ENCODE results near the gene KANSL1L.

Gene KANSL1L

GRCh38 chr2:210063306-210063705, 107.9 kb downstream of the KANSL1L start:
- no peak for DNase-seq

- no peak for DNase-seq
Observed at GRCh38 chr2:210055825-210056224, 115.4 kb downstream of the KANSL1L start.

- DNase-seq: no peak
Observed at GRCh38 chr2:210054696-210055095, 116.5 kb downstream of the KANSL1L start.

DNA sequence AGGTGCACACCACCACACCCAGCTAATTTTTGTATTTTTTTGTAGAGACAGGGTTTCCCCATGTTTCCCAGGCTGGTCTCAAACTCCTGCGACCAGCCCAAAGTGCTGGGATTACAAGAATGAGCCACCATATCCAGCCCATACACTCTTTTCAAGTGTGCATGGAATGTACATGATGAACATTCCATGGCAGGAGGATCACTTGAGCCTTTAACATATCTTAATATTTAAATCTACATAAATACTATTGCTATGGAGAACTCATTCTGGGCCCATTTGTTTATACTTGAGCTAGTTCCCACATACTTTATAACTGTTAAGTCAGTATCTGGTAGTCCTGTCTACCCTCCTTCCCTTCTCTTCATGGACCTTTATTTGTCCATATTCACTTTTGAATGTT, 120.3 kb downstream of the KANSL1L start:
- DNase-seq: no peak

- DNase-seq: no peak
Observed at GRCh38 chr2:210049831-210050230, 121.4 kb downstream of the KANSL1L start.

GRCh38 chr2:210046851-210047500, 124.2 kb downstream of the KANSL1L start:
- no peak for DNase-seq

DNA sequence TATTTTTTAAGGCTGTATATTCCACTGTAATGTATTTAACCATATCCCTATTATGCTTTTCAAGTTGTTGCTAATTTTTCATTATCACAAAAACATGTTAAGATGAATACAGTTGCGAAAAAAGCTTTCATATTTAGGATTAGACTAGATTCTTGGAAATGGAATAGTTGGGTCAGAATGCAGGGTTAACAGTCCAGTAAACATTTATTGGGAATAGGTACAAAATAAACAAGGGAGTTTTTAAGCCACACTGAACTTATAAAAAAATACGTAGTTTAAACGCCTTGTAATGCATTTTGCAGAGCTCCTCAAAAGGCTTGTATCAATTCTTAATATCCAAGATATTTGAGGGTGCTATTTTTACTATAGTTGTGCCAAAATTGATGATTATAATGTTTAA, 133.1 kb downstream of the KANSL1L start:
- DNase-seq: no peak

DNA sequence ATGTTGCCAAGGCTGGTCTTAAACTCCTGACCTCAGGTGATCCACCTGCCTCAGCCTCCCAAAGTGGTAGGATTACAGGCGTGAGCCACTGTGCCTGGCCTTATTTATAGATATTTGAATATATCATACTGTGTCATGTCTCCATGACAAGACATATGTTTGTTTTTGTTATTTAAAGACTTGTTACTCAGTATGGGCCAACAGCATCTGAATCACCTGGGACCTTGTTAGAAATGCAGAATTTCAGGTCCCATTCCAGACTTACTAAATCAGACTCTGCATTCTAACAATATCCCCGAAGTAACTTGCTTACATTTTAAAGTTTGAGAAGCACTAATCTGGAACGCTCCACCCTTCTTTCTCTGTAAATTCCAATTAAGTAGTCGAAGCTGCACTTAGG, 135.5 kb downstream of the KANSL1L start:
- no peak for DNase-seq

DNA sequence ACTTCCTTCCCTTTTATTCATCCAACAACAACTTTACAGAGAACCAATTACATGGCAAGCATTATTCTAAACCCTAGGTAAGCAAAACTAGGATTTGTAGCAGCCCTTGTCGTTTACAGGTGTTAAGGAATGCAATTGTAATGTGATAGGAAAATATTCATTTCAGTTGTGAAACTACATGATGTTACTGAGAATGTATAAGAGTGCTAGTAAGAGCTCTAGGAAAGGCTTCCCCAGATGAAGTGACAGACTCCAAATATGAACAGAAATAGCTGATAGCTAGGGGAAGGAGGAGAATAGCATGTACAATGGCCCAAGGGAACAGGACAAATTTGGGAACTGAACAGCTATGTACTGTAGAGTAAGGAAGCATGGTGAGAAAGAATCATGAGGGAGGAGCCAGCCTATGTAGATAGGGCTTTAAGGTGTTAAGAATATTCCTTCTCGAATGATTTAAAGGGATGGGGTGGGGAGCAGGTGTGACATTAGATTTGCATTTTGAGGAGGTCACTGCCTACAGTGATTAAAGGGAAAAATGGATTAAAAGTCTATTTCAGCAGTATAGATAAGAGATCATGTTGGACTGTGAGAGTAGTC, 137.0 kb downstream of the KANSL1L start:
- DNase-seq: no peak

DNA sequence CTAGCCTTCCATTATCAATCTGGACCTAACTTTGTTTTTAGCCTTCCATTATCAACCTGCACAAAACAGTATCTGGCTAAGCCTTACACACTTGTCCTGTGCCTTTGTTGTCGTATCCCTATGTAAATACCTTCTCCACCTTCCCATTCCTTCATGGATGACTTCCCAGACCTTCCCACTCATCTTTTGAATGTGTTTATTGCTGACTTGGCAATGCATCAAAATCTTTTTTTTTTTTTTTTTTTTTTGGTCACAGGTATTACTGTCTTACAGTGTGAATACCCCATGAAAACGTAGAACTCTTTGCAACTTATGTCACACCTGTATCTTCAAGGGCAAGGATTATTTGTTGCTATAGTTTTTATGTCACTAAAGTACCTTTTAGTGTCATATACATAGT, 143.0 kb downstream of the KANSL1L start:
- no peak for DNase-seq

GRCh38 chr2:210027608-210028007, 143.6 kb downstream of the KANSL1L start:
- no peak for DNase-seq

DNA sequence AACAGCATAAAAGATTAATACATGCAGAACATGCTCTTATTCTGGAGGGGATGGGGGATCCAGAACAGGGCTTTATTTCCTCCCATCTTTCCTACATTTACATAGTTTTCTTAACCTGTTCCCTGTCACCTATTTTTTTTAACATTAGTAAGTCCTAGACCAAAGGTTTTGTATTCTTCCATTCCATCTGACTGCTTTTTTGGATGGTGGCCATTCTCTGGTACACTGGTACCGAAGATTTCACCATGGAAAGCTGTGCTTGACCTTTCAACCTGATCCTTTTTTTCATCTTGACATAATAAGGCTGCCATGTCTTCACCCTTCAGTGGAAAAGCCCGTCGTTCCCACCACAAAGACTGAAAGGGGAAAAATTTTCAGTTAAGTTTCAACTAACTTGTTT, 148.4 kb downstream of the KANSL1L start:
- DNase-seq: no peak

DNA sequence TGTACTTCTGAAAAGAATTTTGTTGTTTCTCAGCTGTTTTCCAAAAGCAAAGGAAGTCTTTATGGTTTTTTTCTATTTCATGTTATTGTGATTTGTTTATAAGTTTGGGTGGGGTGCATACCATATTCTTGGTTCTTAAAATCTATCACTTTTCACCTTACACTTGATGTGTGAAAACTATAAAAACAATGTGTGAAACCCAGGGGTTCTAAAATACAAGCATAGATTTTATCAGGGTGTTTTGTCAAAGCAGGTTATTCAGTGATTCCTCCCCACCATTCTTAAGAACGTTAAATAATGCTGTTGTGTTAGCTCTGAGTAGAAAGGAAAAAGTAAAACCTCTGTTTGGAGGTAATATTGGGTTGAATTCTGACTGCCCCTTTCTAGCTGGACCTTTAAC, 151.1 kb downstream of the KANSL1L start:
- DNase-seq: no peak

DNA sequence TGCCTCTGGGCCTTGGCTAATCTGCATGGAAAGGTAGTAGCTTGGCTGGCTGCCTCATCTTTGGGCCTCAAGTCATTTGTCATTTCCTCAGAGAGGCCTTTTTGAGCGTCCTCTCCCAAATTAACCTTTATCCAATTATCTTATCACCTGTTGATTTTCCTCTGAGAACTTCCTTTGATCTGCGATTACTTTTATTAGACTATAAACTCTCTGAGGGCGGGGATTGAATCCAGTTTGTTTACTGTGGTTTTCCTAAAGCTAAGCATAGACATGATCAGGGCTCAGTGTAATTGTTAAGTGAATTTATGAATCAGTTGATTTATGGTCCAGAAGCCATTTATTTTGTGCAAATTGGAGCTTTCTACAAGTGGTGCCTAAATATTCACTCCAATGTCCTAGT, 161.3 kb downstream of the KANSL1L start:
- no peak for DNase-seq

DNA sequence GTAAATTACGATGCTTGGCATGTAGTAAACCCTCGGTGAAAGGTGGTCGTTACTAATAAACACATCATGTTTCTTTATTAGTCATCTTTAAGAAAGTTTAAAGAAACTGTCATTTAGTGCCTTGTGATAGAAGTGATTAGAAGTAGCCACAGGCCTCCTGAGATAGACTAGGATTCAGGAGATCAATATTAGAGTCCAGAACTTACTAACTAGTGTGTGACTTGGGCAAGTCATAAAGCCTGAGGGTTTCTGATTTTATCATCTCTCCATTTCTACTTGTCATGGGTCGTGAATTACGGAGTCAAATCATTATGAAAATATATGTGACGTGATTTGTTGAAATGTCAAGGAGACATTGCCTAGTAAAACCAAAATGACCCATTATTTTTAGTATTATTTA, 162.1 kb downstream of the KANSL1L start:
- no peak for DNase-seq

GRCh38 chr2:210007895-210008294, 163.3 kb downstream of the KANSL1L start:
- DNase-seq: no peak

DNA sequence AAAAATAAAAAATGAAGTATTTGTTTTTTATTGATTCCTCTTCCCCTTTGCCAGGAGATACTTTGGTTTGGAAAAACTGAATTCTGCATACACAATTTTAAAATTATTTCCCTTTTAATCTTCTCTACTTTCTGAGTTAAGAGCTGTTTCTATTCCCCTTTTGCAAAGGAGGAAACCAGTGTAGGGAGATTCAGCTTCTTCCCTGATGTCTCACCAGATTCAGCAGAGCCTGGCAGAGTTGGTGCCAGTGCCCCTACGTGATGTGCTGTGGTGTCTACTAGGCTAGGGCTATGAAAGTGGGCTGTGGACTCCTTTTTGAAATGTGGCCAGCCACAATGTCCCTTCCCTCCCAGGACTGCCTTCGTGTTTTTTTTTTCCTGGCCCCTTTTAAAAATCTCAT, 166.3 kb downstream of the KANSL1L start:
- no peak for DNase-seq

- DNase-seq: no peak
Observed at GRCh38 chr2:210003359-210003758, 167.8 kb downstream of the KANSL1L start.

- DNase-seq: peak; percentile 41
Observed at GRCh38 chr2:210002158-210003157, 168.8 kb downstream of the KANSL1L start, which contains the start of gene RPE. Gene RPE, plus strand, starts transcription at chr2:210002638. Its CDS starts 24 bp downstream, at chr2:210002662.

DNA sequence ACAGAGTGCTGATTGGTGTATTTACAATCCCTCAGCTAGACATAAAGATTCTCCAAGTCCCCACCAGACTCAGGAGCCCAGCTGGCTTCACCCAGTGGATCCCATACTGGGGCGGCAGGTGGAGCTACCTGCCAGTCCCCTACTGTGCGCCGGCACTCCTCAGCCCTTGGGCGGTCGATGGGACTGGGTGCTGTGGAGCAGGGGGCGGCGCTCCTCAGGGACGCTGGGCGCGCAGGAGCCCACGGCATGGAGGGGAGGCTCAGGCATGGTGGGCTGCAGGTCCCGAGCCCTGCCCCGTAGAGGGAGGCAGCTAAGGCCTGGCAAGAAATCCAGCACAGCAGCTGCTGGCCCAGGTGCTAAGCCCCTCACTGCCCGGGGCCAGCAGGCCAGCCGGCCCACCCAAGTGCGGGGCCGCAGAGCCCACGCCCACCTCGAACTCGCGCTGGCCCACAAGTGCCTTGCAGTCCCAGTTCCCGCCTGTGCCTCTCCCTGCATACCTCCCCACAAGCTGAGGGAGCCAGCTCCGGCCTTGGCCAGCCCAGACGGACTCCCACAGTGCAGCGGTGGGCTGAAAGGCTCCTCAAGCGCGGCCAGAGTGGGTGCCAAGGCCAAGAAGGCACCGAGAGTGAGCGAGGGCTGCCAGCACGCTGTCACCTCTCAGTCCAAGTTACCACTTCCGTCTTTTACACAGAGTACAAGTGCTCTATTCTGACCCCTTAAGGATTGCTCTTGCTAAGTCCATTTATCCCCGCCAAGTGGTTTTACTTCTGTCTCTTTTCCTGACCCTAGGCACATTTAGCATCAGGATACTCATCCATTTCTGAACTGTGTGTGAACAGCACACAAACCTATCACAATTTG, 170.5 kb downstream of the KANSL1L start:
- no peak for DNase-seq

- DNase-seq: no peak
Observed at GRCh38 chr2:209998596-209998995, 172.6 kb downstream of the KANSL1L start.

DNA sequence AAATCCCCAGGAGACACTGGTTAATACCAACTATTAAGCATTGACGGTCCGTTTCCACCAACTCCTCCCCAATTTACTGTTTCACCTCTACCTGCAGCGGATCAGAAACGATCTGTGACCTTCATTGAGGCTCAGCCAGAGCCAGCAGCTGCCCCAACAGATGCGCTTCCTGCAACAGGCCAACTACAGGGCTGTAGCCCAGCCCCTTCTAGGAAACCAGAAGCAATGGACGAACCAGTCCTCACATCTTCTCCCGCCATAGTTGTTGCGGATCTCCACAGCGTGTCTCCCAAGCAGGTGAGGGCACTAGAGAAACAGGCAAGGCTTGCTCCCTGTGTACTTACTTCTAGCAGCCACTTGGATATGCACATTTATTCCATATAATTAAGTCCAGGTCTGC, 177.2 kb downstream of the KANSL1L start:
- DNase-seq: no peak

DNA sequence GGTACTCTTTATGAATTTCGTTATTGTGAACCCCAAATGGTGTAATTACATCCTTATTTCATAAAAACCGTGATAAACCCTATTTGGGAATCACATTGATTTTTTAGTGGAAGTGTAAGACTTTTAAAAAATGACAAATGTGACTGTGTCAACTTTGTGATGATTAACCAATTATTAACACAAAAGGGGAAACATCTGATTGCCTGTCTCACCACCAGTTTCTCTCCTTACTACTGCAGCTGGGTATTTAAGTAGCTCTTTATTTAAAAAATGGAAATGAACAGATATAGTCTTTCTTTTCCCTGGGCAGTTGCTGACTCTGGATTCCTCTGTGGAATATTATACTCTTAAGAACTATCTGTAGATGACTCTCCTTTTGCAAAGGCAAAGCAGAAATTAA, 180.4 kb downstream of the KANSL1L start:
- no peak for DNase-seq
